WI38 (cell line): ENCODE results near the gene OR52I1.

Source experiments
- H3K4me3 ChIP-seq: 2 replicates; pipeline ENCODE4 v1.5.1; 2011; ENCODE audit warnings: low read depth, mild to moderate bottlenecking, control low read depth, low read length
- TF ChIP-seq, protein P1 (sequence below): IDR thresholded peaks from 2 replicates; pipeline ENCODE4 v1.5.1; 2012; ENCODE audit warnings: low read depth, mild to moderate bottlenecking, control low read depth, low read length

The OR52I1 gene

DNA sequence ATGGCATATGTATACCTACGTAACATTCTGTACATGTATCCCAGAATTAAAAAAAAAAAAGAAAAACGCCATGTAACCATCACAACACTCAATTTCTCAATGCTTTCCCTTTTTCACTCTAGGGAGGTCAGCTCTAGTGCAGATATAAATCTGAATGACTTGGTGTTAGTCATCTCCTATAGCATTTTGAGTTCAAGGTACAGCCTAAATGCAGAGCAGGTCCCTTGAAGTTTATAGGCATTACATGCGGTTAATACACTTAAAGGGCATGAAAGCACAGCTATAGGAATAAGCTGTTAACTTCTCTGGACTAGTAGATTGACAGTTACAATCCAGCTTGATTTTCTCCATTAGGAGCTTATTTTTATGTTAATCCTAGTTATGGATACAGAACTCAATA, 28.5 kb upstream of the OR52I1 start:
- no peak overlapping the region for H3K4me3 ChIP-seq

DNA sequence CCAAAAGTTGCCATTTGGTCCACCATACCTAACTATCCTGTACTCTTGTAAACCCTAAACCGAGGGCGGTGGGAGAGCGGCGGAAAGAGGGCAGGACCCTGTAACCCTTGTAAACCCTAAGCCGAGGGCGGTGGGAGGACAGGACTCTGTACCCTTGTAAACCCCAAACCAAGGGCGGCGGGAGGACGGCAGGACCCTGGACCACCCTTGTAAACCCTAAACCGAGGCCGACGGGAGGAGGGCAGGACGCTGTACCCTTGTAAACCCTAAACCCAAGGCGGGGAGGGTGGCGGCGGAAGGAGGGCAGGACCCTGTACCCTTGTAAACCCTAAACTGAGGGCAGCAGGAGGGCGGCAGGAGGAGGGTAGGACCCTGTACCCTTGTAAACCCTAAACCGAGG, 24.8 kb upstream of the OR52I1 start:
- no peak overlapping the region for H3K4me3 ChIP-seq
- TF ChIP-seq, protein P1, sequence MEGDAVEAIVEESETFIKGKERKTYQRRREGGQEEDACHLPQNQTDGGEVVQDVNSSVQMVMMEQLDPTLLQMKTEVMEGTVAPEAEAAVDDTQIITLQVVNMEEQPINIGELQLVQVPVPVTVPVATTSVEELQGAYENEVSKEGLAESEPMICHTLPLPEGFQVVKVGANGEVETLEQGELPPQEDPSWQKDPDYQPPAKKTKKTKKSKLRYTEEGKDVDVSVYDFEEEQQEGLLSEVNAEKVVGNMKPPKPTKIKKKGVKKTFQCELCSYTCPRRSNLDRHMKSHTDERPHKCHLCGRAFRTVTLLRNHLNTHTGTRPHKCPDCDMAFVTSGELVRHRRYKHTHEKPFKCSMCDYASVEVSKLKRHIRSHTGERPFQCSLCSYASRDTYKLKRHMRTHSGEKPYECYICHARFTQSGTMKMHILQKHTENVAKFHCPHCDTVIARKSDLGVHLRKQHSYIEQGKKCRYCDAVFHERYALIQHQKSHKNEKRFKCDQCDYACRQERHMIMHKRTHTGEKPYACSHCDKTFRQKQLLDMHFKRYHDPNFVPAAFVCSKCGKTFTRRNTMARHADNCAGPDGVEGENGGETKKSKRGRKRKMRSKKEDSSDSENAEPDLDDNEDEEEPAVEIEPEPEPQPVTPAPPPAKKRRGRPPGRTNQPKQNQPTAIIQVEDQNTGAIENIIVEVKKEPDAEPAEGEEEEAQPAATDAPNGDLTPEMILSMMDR, result no peak

More for the DNA sequence above, 28.5 kb upstream of the OR52I1 start:
- TF ChIP-seq, protein P1, result no peak

DNA sequence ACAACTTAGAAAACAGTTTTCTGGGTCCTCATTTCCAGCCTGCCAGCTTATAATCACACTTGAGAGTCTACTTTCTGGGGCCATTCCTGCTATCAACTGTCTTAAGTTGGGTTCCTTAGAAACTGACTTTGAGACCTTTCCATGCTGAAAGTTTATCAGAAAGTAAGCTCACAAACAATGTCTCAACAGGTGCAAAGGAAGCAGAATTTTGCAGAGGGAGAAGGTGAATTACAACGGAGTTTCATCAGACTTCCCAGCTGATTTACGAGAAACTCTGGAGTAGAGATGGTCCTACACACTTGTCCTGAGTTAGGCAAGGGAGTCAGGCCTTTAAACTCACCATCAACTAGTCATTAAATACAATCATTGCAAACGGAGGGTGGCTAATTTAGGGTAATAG, 17.0 kb upstream of the OR52I1 start:
- H3K4me3 ChIP-seq, result no peak overlapping the region
- TF ChIP-seq, protein P1, result no peak

DNA sequence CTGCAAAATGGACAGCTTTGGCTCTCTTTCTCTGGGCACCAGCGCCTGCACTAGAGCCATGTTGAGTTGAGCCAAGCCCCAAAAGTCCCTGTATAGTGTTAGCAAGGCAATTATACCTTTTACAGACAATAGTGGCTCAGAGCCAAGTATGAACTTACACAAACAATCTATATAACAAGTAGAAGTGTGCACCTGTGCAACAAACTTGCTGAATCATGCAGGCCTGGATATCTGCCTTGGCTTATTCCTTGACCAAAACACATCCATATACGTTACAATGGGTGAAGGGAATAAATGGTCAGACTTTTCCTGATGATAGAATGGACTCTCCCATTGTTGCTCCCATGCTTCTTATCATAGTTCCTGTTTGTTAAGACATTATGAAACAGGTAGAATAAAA, 16.1 kb upstream of the OR52I1 start:
- TF ChIP-seq, protein P1, result no peak
- no peak overlapping the region for H3K4me3 ChIP-seq

DNA sequence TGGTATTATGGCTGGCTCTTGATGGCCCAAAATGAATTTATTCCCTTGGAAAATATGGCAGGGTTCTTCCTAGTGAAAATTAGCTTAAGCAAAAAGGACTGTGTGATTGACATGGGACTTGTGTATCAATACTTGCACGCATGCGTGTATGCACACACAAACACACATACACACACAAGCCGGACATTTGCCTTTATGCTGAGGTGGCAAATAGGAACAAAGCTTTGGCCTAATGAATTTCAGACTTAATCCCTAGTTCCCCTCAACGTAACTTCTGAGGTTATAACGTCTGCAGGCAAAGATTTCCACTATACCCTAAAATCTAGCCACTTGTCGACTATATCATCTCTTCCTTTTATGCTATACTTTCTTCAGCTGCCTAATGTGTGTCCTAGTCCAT, 15.2 kb upstream of the OR52I1 start:
- no peak overlapping the region for H3K4me3 ChIP-seq
- TF ChIP-seq, protein P1, result no peak

DNA sequence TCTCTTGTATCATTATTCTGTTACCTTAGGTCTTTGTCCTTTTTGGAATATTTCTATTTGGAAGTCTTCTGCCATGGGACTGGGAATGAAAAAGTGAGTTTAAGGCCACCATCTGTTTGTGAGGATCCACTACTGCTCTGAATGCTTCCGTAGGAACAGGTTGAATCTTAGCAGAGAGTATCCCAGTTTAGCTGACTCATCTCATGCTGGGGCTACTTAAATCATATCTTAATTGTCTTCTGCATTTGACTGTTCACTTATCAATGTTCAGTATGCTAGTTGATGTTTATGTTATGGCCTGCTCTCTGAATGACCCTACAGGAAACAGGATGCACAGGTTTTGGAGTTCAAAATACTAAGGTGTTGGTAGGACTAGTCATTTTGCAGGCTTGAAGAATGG, 13.7 kb upstream of the OR52I1 start:
- no peak overlapping the region for H3K4me3 ChIP-seq
- TF ChIP-seq, protein P1, result no peak

DNA sequence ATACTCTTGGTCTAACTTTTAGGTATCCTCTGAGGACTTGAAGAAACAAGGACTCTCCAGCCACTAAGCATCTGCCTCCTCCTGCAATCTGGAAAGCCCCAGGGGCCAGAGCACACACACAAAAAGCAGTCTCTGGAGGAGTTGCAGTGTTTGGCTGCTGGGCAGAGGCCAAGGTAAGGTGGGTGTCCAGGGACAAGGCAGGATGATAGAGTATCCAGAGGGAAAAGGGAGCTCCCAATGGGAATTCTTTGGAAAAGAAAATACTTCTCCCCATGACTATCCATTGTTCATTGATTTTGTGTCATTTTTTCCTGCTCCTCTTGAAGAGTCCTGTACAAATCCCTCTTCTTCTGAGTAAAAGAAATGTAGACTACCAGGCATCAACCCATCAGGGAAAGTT, 12.4 kb upstream of the OR52I1 start, which contains the start of gene OR52I2:
TSS of gene OR52I2 (plus strand) at position 301 of the 400 bp plus-strand sequence.
- TF ChIP-seq, protein P1, result no peak
- no peak within 1 kb of the TSS for H3K4me3 ChIP-seq
